C4-2B (cell line): ENCODE results near the gene TXNRD1.

ENCODE experiments used
- ZFX ChIP-seq: fragments of 450-650 bp; IDR thresholded peaks from 2 replicates; pipeline ENCODE4 v1.6.1; 2017
- TF ChIP-seq, protein P1 (sequence below): fragments of 450-650 bp; conservative IDR thresholded peaks from 2 replicates; pipeline ENCODE4 v1.5.1; 2017; ENCODE audit warnings: mild to moderate bottlenecking

- TF ChIP-seq, protein P1, sequence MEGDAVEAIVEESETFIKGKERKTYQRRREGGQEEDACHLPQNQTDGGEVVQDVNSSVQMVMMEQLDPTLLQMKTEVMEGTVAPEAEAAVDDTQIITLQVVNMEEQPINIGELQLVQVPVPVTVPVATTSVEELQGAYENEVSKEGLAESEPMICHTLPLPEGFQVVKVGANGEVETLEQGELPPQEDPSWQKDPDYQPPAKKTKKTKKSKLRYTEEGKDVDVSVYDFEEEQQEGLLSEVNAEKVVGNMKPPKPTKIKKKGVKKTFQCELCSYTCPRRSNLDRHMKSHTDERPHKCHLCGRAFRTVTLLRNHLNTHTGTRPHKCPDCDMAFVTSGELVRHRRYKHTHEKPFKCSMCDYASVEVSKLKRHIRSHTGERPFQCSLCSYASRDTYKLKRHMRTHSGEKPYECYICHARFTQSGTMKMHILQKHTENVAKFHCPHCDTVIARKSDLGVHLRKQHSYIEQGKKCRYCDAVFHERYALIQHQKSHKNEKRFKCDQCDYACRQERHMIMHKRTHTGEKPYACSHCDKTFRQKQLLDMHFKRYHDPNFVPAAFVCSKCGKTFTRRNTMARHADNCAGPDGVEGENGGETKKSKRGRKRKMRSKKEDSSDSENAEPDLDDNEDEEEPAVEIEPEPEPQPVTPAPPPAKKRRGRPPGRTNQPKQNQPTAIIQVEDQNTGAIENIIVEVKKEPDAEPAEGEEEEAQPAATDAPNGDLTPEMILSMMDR, result no peak
- TF ChIP-seq ZFX, result no peak
These were observed 27.0 kb upstream of the TXNRD1 start for GRCh38 chr12:104188534-104188933.
